Measurements from ENCODE around the gene FAM200B. TPM values are rescaled to one million over a fixed set of nuclear protein-coding genes. Genes with fewer than 3 reads are reported as not detected.

Gene FAM200B
- total RNA-seq, 1 donor from 2014 or later, result 35.3 TPM

- Histone ChIP-seq H3K27ac (no peak overlapping the region), H3K9me3 (no peaks in the 10 kb centered on the region), H3K36me3 (no peaks in the 10 kb centered on the region), H3K27me3 (ENCODE audit: low read depth) (no peaks in the 10 kb centered on the region), H3K4me3 (no peak overlapping the region), H3K4me1 (peaks cover 4% of the 10 kb centered on the region)
- intact Hi-C loops (cut with DNase I), result no loop called here
- TF ChIP-seq CTCF (IDR thresholded peaks at IDR 0.05), result no peak
- DNase-seq (no peak), ATAC-seq (no peak)
Measured at GRCh38 chr4:15707363-15707715, 25.7 kb downstream of the FAM200B start.

GRCh38 chr4:15711762-15712161, 30.1 kb downstream of the FAM200B start:
- no peak overlapping the region for H3K27ac ChIP-seq
- no peaks in the 10 kb centered on the region for H3K36me3 ChIP-seq
- TF ChIP-seq CTCF (IDR thresholded peaks at IDR 0.05), result no peak
- no peak overlapping the region for H3K4me3 ChIP-seq
- no peak for DNase-seq
- intact Hi-C loops (cut with DNase I), result no loop called here
- H3K4me1 ChIP-seq, result peaks cover 8% of the 10 kb centered on the region
- no peak for ATAC-seq
- H3K9me3 ChIP-seq, result no peaks in the 10 kb centered on the region
- H3K27me3 ChIP-seq (ENCODE audit: low read depth), result no peaks in the 10 kb centered on the region

- H3K27ac ChIP-seq, result no peak overlapping the region
- no peak overlapping the region for H3K4me3 ChIP-seq
- TF ChIP-seq CTCF (IDR thresholded peaks at IDR 0.05), result no peak
- DNase-seq, result no peak
- H3K36me3 ChIP-seq, result no peaks in the 10 kb centered on the region
- H3K4me1 ChIP-seq, result peaks cover 13% of the 10 kb centered on the region
- no peak for ATAC-seq
- no peaks in the 10 kb centered on the region for H3K9me3 ChIP-seq
- intact Hi-C loops (cut with DNase I), result no loop called here
- no peaks in the 10 kb centered on the region for H3K27me3 ChIP-seq (ENCODE audit: low read depth)
Measured at GRCh38 chr4:15712214-15712613, 30.6 kb downstream of the FAM200B start.

GRCh38 chr4:15714141-15714540, 32.5 kb downstream of the FAM200B start:
- TF ChIP-seq CTCF (IDR thresholded peaks at IDR 0.05), result no peak
- no peak for DNase-seq
- intact Hi-C loops (cut with DNase I), result no loop called here
- Histone ChIP-seq H3K9me3 (no peaks in the 10 kb centered on the region), H3K4me1 (peaks cover 20% of the 10 kb centered on the region), H3K4me3 (no peak overlapping the region), H3K36me3 (no peaks in the 10 kb centered on the region), H3K27ac (no peak overlapping the region), H3K27me3 (ENCODE audit: low read depth) (no peaks in the 10 kb centered on the region)
- peak; percentile 29 to 68 for ATAC-seq

- Histone ChIP-seq H3K4me1 (peaks cover 20% of the 10 kb centered on the region), H3K4me3 (no peak overlapping the region), H3K36me3 (no peaks in the 10 kb centered on the region), H3K27me3 (ENCODE audit: low read depth) (no peaks in the 10 kb centered on the region), H3K9me3 (no peaks in the 10 kb centered on the region), H3K27ac (no peak overlapping the region)
- intact Hi-C loops (cut with DNase I), result no loop called here
- TF ChIP-seq CTCF (IDR thresholded peaks at IDR 0.05), result no peak
- ATAC-seq, result peak in 1 of 2 donors; percentile 51
- no peak for DNase-seq
Measured at GRCh38 chr4:15714646-15715435, 33.2 kb downstream of the FAM200B start.
